Astrocyte of the spinal cord (primary cell): ENCODE results near the gene AOPEP.
A peak's percentile ranks its signal among the peaks of the same experiment; 100 is the strongest.

Source experiments
- DNase-seq: peaks from one replicate; pipeline ENCODE4 v3.0.0; 2011; ENCODE audit warnings: low read depth, low spot score
- H3K4me3 ChIP-seq: 2 replicates; pipeline ENCODE4 v1.5.1; 2011; ENCODE audit warnings: low read depth, mild to moderate bottlenecking, low read length, moderate library complexity
- CTCF ChIP-seq: IDR thresholded peaks from 2 replicates; pipeline ENCODE4 v1.5.1; 2012; ENCODE audit warnings: low read depth, mild to moderate bottlenecking, low read length, inconsistent platforms
- in situ Hi-C: cut with HindIII; loops from 2 replicates; pipeline ENCODE4 v1.10.0; 2017; ENCODE audit warnings: low sequenced_read_pairs

The AOPEP gene

GRCh38 chr9:95088421-95089161 lies 362.1 kb downstream of the AOPEP start:
- no peak overlapping the region for H3K4me3 ChIP-seq
- TF ChIP-seq CTCF = no peak
- in situ Hi-C loops = no loop called here
- DNase-seq = no peak

GRCh38 chr9:95089257-95090022 lies 362.9 kb downstream of the AOPEP start:
- in situ Hi-C loops = no loop called here
- no peak overlapping the region for H3K4me3 ChIP-seq
- TF ChIP-seq CTCF = no peak
- no peak for DNase-seq

- no peak for DNase-seq
- TF ChIP-seq CTCF = no peak
- no peak overlapping the region for H3K4me3 ChIP-seq
- in situ Hi-C loops = no loop called here
Measured at GRCh38 chr9:95090023-95090791, 363.7 kb downstream of the AOPEP start.

- DNase-seq = peak; percentile 24
- in situ Hi-C loops = no loop called here
- no peak overlapping the region for H3K4me3 ChIP-seq
- no peak for TF ChIP-seq CTCF
Measured at GRCh38 chr9:95090871-95091577, 364.5 kb downstream of the AOPEP start.

- peak; percentile 87 for DNase-seq
- H3K4me3 ChIP-seq = no peak overlapping the region
- in situ Hi-C loops = no loop called here
- TF ChIP-seq CTCF = no peak
Measured at GRCh38 chr9:95091601-95092261, 365.2 kb downstream of the AOPEP start.
